ENCODE results near the gene TSKU.
"Not testable (repeated sequence)": the region's sequence is repeated elsewhere in the genome, so short reads cannot be mapped to it uniquely, and the experiment has no call there.

The TSKU gene

DNA sequence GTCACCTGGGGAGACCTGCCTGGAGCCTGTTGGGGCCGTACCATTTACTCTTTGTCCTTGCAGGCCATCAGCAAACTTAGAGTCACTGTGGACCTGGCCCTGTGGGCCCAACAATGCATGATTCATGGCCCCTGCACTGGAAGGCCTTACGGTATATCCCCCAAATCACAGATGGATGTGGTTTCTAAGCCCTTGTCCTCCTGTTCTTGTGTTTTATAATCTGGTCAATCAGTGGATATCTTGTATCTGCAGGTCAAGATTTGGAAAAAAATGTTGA, 6.2 kb downstream of the TSKU start:
- DNase-seq: peak; percentile 16

DNA sequence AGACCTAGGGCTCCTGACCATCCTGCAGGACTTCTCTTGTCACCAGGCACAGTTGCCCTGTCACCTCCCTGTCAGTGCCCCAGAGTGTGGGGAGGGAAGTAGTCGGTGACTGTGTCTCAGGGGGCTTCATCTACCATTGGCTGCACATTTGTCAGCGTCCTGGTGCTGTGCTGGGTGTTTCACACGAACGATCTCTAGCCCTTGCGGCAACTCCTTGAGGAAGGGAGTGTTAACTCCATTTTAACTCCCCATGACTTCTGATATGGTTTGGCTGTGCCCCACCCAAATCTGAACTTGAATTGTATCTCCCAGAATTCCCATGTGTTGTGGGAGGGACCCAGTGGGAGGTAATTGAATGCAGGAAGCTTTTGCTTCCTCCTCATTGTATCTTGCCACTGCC, 7.1 kb downstream of the TSKU start:
- no peak for DNase-seq

DNA sequence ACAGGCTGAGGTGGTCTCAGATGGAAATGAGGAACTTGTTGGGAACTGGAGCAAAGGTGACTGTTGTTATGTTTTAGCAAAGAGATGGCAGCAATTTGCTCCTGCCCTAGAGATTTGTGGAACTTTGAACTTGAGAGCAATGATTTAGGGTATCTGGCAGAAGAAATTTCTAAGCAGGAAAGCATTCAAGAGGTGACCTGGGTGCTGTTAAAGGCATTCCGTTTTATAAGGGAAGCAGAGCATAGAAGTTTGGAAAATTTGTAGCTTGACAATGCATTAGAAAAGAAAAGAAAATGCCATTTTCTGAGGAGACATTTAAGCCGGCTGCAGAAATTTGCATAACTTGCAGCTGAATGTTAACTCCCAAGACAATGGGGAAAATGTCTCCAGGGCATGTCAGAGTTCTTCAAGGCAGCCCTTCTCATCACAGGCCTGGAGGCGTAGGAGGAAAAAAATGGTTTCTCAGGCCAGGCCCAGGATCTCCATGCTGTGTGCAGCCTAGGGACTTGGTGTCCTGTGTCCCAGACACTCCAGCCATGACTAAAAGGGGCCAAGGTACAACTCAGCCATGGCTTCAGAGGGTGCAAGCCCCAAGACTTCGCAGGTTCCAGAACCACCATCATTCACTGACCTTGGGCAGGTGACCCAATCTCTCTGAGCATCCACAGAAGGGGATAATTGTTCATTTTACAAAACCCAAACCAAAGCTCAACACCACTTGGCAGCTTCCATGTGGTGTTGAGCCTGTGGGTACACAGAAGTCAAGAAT, 8.0 kb downstream of the TSKU start:
- DNase-seq: not testable (repeated sequence)

DNA sequence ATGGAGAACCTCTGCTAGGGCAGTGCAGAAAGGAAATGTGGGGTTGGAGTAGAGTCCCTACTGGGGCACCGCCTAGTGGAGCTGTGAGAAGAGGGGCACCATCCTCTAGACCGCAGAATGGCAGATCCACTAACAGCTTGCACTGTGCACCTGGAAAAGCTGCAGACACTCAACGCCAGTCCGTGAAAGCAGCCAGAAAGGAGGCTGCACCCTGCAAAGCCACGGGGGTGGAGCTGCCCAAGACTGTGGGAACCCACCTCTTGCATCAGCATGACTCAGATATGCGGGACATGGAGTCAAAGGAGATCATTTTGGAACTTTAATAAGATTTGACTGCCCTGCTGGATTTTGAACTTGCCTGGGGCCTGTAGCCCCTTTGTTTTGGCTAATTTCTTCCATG, 8.7 kb downstream of the TSKU start:
- DNase-seq: no peak

GRCh38 chr11:76792505-76793264, 9.5 kb downstream of the TSKU start:
- no peak for DNase-seq

- DNase-seq: no peak
Measured at GRCh38 chr11:76793391-76794291, 10.5 kb downstream of the TSKU start.

- DNase-seq: no peak
Measured at GRCh38 chr11:76794371-76795289, 11.5 kb downstream of the TSKU start.

GRCh38 chr11:76795290-76795935, 12.3 kb downstream of the TSKU start:
- no peak for DNase-seq

GRCh38 chr11:76795936-76796441, 12.8 kb downstream of the TSKU start:
- no peak for DNase-seq

DNA sequence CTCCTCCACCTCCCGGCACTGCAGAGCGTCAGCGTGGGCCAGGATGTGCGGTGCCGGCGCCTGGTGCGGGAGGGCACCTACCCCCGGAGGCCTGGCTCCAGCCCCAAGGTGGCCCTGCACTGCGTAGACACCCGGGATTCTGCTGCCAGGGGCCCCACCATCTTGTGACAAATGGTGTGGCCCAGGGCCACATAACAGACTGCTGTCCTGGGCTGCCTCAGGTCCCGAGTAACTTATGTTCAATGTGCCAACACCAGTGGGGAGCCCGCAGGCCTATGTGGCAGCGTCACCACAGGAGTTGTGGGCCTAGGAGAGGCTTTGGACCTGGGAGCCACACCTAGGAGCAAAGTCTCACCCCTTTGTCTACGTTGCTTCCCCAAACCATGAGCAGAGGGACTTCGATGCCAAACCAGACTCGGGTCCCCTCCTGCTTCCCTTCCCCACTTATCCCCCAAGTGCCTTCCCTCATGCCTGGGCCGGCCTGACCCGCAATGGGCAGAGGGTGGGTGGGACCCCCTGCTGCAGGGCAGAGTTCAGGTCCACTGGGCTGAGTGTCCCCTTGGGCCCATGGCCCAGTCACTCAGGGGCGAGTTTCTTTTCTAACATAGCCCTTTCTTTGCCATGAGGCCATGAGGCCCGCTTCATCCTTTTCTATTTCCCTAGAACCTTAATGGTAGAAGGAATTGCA, 13.5 kb downstream of the TSKU start:
- DNase-seq: no peak

DNA sequence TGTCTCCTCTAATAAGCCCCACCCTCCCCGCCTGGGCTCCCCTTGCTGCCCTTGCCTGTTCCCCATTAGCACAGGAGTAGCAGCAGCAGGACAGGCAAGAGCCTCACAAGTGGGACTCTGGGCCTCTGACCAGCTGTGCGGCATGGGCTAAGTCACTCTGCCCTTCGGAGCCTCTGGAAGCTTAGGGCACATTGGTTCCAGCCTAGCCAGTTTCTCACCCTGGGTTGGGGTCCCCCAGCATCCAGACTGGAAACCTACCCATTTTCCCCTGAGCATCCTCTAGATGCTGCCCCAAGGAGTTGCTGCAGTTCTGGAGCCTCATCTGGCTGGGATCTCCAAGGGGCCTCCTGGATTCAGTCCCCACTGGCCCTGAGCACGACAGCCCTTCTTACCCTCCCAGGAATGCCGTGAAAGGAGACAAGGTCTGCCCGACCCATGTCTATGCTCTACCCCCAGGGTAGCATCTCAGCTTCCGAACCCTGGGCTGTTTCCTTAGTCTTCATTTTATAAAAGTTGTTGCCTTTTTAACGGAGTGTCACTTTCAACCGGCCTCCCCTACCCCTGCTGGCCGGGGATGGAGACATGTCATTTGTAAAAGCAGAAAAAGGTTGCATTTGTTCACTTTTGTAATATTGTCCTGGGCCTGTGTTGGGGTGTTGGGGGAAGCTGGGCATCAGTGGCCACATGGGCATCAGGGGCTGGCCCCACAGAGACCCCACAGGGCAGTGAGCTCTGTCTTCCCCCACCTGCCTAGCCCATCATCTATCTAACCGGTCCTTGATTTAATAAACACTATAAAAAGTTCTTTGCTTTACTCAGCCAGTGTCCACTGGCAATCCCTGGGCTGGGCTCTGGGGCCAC, 14.4 kb downstream of the TSKU start:
- no peak for DNase-seq

GRCh38 chr11:76798202-76798581, 15.0 kb downstream of the TSKU start:
- DNase-seq: no peak

DNA sequence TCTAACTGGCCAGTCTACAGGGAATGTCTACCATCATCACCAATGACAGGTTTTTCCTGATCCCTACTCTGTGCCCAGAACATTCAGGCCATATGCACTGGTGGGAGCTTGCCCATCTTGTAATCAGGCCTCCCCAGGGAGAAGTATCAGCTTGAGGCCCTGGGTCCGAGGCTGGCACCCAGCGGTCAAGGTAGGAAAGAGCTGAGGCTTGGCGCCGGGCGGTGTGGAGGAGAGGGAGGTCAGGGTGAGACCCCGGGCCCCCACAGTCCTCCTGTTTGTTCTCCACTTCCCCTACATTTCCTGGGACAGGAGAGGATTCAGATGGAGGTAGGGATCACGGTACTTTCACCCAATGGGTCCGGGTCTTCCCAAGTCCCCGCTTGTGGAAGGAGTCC, 15.5 kb downstream of the TSKU start:
- no peak for DNase-seq

- peak; percentile 75 for DNase-seq
Measured at GRCh38 chr11:76799066-76799804, 16.1 kb downstream of the TSKU start.

GRCh38 chr11:76800466-76801200, 17.5 kb downstream of the TSKU start:
- DNase-seq: no peak

- DNase-seq: no peak
Measured at GRCh38 chr11:76801225-76801624, 18.1 kb downstream of the TSKU start.

- DNase-seq: no peak
Measured at GRCh38 chr11:76801736-76802135, 18.6 kb downstream of the TSKU start.

- DNase-seq: no peak
Measured at GRCh38 chr11:76802151-76802550, 19.0 kb downstream of the TSKU start.

- DNase-seq: no peak
Measured at GRCh38 chr11:76802621-76803020, 19.5 kb downstream of the TSKU start.
